GM12874 (cell line): ENCODE data around the gene CNTNAP5.

Experiments used
- CTCF ChIP-seq: IDR thresholded peaks from 2 replicates; pipeline ENCODE4 v1.5.1; 2011; ENCODE audit warnings: low read depth, mild to moderate bottlenecking, control low read depth, low read length, moderate library complexity; ENCODE audit not compliant: insufficient read depth

Gene CNTNAP5

GRCh38 chr2:124039762-124040291 lies 14.7 kb downstream of the CNTNAP5 start:
- TF ChIP-seq CTCF: no peak

- no peak for TF ChIP-seq CTCF
These were observed 20.8 kb downstream of the CNTNAP5 start for GRCh38 chr2:124045894-124046293.

DNA sequence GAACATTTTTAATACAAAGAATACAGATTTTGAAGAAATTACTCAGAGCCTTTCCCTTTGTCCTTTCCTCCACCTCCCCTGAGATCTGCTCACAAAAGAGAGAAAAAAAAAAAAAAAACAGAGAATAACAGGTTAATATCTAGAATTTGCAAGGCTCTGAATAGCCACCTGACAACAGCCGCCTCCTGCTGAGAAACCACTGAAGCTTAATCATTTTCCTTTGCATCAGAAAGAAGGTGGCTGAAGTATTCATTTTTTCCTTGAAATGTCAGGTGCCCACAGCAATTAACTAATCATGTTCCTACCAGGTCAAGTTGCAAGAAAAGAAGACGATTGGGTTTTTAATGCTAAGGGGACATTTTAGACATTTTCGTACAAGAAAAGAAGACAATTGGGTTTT lies 21.2 kb downstream of the CNTNAP5 start:
- no peak for TF ChIP-seq CTCF

DNA sequence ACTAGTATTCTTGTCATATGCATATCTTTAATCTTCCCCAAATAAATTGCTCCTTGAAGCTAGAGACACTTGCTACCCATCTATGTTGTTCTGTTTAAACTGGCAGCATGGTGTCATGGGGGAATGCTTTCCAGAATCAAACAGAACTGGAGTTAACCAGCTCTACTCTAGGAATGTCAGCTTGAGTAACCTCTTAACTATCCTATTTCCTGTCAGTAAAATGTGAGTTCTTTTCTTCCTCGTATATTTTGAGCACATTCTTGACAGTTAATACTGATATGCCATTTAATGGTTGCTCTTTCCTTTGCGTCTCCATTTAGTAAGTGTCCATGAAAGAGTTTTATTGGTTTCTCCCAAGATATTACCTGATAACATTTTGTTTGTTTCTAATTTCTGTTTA lies 23.0 kb downstream of the CNTNAP5 start:
- no peak for TF ChIP-seq CTCF

DNA sequence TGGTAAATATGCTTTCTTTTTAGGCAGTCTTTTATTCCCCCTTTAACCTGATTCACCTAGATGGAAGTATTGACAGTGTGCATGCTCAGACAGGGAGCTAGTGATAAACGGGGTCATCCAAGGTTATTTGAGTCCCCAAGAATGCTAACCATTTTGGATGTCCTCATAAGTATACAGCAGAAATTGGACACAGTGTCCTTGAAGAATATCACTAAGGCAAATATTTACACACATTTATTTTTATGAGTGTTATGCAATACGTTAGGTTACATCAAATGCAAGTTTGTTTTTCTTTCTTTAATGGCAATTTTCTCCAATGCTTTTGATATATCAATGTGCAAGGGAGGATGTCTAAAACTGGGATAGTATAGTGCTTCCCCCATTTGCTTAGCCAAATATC lies 23.6 kb downstream of the CNTNAP5 start:
- no peak for TF ChIP-seq CTCF

- TF ChIP-seq CTCF: no peak
These were observed 24.0 kb downstream of the CNTNAP5 start for GRCh38 chr2:124049136-124049535.

GRCh38 chr2:124050833-124051497 lies 25.9 kb downstream of the CNTNAP5 start:
- TF ChIP-seq CTCF: no peak

DNA sequence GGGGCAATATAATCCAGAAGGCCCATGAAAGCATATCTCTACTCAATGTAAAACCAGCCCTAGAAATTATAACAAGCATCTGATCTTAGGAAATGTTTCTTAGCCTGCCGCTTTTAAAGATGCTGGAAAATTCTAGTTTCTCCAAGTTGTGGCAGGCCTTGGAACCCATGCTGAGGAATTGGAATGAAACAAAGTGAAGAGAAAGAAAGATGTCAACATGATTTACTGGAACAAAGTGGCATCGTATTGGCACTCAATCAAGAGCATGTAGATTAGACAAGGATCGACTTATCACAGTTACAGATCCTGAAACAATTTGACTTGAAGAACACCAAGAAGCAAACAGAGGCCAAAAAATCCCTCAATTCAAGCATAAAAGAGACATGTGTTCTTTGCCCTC lies 28.7 kb downstream of the CNTNAP5 start:
- no peak for TF ChIP-seq CTCF
